GM21381 (cell line): ENCODE measurements around the gene PAK1IP1.
"Not testable (repeated sequence)": the region's sequence is repeated elsewhere in the genome, so short reads cannot be mapped to it uniquely, and the experiment has no call there.

Experiments
- ATAC-seq: cut with Tn5 transposase; IDR thresholded peaks from one replicate; pipeline ENCODE4 v1.9.1; 2021; ENCODE audit warnings: mild to moderate bottlenecking, moderate library complexity; ENCODE audit not compliant: unreplicated experiment

The PAK1IP1 gene

DNA sequence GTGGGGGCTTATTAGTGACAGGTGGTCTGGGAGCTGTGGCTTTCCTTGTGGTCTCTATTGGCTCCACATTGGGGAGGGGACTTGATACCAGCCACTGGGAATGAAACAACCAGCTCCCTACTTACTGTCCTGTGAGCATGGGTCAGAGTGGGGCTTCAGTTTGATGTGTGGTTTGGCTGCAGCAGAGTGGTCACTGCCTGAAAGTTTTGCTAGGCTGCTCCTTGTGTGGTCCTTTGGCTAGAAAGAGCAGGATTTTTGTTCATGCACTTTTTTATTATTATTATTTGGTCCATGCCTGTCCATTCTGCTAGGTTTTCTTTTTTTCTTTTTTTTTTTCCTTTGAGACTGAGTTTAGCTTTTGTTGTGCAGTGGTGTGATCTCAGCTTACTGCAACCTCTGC is 45.3 kb downstream of the PAK1IP1 start:
- no peak for ATAC-seq

DNA sequence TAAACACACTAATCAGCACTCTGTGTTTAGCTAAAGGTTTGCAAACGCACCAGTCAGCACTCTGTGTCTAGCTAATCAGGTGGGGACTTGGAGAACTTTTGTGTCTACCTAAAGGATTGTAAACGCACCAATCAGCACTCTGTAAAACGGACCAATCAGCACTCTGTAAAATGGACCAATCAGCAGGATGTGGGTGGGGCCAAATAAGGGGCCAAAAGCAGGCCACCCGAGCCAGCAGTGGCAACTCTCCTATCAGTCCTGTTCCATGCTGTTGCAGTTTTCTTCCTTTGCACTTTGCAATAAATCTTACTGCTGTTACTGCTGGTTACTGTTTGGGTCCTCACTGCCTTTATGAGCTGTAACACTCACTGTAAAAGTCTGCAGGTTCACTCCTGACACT is 46.9 kb downstream of the PAK1IP1 start:
- ATAC-seq = not testable (repeated sequence)

DNA sequence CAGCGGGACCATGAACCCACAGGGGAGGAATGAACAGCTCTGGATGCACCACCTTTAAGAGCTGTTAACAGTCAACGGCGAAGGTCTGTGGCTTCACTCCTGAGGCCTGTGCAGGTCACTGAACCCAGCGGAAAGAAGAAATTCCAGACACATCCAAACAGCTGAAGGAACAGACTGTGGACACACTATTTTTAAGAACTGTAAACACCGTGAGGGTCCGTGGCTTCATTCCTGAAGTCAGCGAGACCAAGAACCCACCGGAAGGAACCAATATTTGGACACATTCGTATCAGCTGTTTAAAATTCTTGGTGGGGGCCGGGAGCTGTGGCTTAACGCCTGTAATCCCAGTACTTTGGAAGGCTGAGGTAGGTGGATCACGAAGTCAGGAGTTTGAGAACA is 47.5 kb downstream of the PAK1IP1 start:
- ATAC-seq = no peak

DNA sequence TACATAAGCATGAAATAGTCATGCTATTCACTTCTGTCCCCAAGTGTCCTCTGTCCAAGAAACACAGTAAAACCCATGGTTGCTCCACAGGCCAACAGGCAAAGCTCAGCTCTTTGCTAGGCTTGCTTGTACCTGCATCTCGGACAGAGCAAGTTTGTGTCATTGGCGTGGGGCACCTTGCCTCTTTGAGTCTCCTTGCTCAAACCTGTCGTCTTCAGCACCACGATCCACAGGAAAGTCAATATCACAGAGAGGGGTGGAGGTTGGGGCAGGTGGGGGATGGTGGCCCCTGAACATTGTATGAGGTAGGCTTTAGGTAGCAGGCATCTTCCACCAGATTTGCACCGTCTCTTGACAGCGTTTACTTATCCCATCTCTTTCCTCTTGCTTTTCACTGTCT is 48.7 kb downstream of the PAK1IP1 start:
- ATAC-seq = no peak

DNA sequence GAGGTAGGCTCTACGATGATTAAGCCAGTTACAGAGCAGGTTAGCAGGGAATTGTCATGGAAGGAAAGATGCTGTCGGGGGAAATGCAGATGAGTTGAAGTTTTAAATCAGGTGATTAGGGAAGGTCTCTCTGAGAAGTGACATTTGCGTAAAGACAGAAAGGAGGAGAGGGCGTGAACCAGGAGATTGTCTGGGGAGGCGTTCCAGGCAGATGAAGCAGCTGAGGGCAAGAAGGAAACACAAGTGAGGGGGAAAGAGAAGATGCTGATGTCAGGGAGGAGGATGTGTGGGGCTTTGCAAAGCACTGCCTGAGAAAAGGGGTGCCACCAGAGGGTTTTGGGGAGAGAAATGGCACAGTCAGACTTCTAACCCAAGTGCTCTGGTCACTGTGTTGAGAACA is 50.3 kb downstream of the PAK1IP1 start:
- ATAC-seq = no peak

DNA sequence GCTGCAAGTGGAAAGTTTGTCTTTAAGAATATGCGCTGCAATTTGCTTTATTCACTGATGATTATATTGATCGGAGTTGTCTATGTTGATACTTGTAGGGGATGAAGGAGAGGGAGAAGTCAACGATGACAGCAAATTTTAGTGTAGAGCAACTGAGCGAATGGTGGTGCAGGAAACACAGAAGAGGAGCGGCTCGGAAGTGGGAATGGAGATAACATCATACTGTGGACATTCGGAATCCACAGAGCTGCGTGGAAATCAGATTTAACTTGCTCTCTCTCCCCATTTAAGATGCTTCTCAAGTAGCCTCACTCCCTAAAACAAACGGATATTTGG is 52.1 kb downstream of the PAK1IP1 start:
- ATAC-seq = no peak

DNA sequence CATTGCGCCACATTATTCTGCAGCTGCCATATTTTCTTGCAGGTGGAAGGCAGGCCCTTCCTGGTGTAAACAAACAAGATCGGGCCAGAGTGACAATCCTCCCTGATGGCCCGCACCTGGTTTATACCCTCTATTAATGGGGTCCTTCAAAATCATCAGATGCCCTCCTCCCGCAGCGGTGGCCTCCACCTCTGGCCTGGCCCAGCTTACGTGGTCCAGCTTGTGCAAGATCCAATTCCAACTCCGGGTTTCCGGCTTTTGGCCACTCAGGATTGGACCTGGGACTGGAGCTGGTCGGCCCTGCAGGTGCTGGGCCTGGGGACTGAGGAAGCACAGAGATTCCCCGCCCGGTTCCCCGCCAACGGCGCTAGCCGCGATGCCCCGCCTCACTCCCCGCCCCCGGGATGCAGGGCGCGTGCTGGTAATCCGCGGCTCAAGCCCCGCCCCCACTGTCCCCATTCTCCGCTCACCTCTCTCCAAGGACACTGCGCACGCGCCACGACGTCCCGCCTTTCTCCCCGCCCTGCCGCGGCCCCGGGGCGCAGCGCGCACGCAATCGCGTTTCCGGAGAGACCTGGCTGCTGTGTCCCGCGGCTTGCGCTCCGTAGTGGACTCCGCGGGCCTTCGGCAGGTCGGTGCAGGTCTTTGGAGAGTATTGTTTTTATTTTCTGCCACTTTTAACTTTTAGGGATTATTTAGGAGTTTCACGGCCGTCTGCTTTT is 52.6 kb downstream of the PAK1IP1 start, which contains the start of gene TMEM14B:
Gene TMEM14B, plus strand, starts transcription at position 555 of the 722 bp plus-strand sequence. CDS start 1,441 bp downstream, outside the sequence.
- peak; percentile 97 for ATAC-seq

DNA sequence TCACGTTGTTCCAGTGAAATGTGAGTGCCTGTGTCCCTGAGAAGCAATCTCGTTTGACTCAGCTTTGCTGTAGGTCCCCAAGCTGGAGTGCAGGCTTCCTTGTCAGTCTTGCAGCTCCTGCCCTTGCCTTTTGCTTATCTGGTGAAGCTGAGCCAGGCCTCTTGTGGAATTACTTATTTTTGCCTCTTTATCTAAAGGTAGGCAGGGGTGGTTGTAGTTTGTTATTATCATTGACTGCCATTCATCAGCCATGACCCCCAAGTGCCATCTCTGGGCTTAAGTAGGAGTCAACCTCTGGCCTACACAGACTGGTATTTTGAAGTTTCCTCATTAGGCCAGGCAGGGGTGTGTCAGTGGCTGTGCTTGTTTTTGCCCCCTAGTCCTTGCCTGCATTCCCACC is 55.0 kb downstream of the PAK1IP1 start:
- ATAC-seq = no peak

DNA sequence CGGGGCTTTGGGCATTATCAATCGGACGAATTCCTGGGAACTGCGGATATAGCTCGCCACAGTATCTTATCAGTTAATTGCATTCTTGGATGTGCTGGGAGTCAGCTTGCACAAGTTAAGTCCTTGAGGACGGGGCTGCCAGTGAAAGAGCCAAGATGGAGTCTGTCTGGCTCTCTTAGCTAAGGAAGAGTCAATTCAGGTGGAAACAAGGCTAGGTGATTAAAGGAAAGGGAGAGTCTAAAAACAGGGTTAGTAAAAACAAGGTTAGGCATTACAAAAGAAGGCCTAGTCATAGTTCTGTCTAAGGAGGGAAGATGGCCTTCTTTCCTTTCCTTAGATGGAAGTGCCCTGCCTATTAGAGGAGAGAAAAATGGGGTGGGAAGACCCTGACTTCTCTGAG is 55.8 kb downstream of the PAK1IP1 start:
- not testable (repeated sequence) for ATAC-seq

DNA sequence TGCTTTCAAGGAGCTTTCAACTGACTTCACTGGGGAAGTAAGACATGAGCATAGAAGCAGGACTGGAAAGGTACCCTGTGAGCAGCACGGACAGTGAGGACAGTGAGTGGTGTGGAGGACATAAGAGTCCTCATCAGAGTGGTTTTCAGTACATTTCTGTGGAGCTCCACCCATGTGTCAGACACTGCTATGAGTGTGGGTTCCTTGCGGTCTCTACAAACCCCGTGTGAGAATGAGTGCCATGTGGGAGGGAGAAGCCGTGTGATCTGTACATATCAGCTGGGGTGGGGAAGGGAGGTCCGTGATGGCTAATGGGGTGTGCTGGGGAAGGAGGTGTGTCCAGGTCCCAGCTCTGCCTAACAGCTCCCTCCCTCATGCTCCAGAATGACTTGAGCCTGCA is 57.0 kb downstream of the PAK1IP1 start:
- ATAC-seq = not testable (repeated sequence)

DNA sequence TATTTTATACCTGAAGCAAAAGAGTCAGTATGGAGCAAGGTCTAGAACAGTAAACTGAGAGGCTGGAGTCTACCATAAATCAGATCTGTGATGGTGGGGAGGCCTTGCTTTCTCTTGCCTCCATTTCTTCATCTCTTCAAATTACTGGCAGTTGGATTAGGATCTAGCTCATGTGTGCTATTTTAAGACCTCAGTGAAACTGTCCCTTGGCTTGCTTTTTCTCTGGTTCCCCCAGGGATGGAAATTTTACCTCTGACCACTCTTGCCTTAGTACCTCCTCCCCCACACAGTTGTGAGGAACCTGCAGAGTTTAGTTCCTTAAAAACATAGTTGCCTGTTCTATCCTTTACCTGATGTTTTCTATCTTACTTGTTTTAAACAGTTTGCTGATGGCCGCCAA is 61.3 kb downstream of the PAK1IP1 start:
- ATAC-seq = no peak
